Measurements from ENCODE around the gene LIN7C.
"Not testable (repeated sequence)": the region's sequence is repeated elsewhere in the genome, so short reads cannot be mapped to it uniquely, and the experiment has no call there.

LIN7C gene

DNA sequence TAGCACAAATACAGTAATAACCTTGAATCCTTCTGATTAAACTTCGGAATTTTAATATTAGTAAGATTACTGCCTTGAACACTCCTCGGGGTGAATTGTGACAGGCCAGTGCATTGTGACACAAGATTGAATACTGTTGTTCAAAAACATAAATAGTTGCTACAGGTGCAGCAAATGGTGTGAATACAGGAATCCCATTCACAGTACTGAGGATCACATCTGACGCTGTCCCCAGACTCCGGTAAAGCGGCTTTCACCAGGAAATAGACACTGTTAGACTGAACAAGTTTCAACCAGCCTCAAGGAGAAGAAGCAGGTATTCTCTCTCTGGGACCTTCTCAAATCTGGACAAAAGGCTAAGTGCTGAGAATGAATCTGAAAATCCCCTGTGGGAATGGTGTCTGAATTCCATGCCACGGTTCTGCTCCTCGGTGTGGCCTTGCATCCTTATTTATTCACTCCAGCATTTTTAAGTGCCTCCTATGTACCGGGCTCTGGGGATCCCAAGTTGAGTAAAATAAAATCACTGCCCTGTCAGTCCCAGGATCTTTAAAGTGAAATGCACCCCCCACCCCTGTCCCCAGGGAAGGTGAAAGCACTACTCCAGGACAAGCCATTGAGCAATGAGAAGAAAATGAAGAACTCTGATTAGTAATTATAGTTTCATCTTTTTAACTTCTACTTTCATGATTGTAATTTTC lies 37.4 kb downstream of the LIN7C start:
- no peak for FAIRE-seq

DNA sequence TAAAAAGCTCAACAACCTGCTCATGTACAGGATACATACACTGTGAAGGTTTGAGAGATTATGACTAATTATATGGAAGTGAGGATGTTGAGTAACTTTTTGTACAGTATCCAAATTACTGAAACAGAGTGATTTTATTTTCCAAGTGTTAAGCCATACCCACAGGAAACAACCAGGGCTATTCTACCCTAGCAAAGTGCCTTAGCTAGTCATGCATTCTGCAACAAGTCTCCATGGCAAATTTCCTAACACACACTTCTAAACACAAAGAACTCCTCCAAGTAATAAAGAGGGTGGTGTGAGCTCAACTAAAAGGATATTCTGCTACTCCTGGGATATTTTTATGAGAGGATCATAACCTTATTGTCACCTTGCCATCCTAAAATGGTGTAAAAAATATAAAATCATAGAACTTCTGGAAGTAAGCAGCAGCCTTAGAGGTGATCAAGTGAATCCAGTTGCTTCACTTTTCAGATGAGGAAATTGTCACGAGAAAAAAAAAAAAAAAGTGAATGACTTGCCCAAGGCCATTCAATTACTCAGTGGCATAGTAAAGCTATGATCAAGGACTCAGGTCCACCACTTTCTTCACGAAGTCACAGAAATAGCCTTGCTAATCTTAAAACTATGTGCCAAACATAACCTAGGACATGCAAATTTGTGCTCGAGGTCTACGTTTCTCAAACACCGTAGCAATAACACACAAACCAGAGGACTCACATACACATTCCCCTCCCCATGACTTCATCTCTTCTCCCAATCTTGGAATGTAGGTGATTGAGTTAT lies 38.2 kb downstream of the LIN7C start:
- no peak for FAIRE-seq

- no peak for FAIRE-seq
Observed at GRCh38 chr11:27467181-27467913, 39.2 kb downstream of the LIN7C start.

- FAIRE-seq = no peak
Observed at GRCh38 chr11:27466363-27466762, 40.2 kb downstream of the LIN7C start.

- no peak for FAIRE-seq
Observed at GRCh38 chr11:27465629-27466028, 40.9 kb downstream of the LIN7C start.

- no peak for FAIRE-seq
Observed at GRCh38 chr11:27464909-27465308, 41.7 kb downstream of the LIN7C start.

DNA sequence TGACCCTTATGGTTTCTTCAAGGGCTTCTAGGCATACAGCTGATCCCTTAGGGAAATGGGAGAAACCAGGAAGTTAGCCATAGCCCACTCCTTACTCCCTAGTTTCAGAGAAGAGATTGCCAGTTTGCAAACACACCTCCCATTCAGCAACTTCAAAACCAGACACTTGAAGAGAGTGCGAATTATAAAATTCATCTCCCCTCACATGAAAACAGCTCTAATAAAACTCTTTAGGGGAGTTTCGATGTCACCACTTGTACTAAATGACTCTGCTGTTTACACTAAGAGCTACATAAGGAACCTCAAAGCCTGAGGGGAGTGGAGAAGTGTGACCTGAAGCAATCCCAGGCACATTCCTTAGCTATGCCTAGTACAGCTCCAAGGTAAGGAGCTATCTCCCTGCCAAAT lies 42.3 kb downstream of the LIN7C start:
- FAIRE-seq = no peak

DNA sequence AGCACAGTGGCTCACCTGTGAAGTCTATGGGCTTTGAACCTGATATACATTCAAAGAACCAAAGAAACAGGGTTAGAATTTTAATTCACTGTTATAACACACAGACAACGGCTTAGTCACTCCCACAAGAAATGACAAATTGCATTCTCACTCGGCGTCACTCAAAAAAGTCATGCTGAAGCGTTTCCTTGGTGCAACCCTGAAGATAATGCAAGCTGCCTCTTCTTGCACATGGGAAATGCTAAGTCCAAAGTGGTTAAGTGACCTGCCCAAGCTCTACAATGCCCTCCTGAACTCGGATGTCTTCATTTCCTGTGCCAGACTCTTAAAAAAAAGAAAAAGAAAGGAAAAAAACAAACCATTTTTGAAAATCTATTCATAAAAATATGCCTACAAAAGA lies 44.0 kb downstream of the LIN7C start:
- FAIRE-seq = no peak

DNA sequence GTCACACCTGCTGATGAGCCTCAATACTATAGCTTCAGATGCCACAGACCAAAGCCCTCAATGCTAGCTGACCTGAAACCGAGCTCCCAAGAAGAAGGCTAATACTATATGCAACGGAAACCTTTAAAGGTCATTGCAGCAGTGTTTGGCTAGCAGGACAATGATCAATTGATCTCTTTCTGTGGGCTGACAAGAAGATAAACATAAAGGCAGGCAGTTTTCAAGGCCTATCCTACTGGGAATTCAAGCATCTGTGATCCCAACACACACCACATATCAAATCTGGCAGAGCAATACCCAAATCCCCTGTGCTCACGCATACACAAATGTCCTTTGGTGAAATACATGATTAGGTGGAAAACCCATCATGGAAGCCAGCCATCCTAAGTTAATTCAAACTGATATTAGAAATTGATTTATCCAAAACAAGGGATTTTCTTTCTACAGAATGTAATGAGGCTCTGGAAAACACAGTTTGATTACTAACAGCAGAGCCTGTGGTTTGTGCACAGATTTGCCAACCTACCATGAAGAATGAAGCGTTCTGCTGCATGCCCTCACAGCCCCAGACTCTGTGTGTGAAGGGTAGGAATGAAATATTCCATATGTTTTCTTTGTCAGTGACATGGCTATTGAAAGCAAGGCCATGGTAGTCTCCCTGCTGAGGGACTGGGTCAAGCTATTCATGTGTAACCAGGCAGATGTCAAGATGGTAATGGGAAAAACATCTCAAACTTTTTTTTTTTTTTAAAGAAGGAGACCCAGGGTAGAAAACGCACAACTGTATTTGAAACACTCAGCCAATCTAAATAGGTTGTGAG lies 46.2 kb downstream of the LIN7C start:
- FAIRE-seq = no peak

DNA sequence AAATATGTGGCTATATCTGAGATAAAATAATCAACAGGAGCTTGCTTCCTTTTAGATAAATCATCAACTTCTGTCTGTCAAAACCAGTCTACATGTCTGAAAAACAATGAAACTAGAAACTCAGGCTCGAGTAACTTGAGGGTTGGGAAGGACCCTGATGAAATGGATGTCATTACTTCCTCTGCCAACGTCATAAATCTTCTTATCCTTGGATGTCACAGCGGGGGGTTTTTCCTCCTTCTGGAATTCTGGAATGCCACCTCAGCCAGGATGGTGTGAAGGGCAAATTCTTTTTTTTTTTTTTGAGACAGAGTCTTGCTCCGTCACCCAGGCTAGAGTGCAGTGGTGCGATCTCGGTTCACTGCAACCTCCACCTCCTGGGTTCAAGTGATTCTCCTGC lies 47.4 kb downstream of the LIN7C start:
- no peak for FAIRE-seq

GRCh38 chr11:27458182-27458581 lies 48.4 kb downstream of the LIN7C start:
- FAIRE-seq = no peak

DNA sequence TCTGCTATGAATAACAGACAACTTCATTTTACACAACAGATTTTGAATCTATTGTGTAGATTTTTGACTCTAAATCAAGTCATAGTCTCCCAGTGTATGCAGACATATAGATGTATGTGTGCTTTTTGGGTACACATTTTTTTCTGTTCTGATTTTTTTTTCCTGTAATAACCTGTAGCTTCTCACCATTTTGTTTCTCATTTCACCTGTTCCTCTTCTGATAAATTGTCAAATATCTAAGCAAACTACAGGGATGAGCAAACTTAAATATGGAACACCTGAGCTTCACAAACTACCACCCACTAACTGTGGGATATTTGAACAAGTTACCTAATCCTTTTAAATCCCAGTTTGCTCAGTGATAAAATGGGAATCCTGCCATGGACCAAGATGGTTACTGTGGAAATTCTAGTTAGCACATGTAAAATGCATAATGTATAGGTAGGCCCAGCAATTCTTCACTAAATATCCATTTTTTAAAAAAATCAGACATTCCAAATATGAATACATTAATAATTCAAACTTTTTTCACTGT lies 49.7 kb downstream of the LIN7C start:
- FAIRE-seq = no peak

DNA sequence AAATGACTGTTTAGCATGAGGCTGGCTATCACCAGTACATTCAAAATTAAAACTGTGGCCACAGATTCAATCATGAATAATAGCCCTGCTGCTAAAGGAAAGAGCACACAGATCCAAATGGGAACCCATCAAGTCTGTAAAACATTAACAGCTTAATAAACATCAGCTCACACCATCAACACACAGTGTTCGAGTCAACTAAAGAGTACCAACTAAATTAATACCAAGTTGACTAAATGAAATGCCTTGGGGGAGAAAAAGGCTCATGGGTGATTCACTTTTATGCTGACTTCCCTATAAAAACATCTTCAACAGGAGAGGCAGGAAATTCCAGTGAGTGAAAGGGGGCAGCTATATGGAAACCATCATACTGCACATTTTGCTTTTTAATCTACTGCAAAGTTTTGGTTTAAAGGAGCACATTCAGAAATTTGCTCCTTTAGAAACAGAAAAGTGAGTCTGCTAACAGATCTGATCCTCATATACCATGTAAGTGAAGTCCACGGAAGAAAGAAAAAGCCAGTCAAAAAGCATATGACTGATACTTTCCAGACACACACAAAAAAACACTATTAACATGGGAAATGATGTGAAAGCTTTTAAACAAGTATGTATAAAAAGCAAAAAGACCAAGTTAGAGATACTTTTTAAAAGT lies 50.3 kb downstream of the LIN7C start:
- FAIRE-seq = no peak

- FAIRE-seq = no peak
Observed at GRCh38 chr11:27455667-27456066, 50.9 kb downstream of the LIN7C start.

DNA sequence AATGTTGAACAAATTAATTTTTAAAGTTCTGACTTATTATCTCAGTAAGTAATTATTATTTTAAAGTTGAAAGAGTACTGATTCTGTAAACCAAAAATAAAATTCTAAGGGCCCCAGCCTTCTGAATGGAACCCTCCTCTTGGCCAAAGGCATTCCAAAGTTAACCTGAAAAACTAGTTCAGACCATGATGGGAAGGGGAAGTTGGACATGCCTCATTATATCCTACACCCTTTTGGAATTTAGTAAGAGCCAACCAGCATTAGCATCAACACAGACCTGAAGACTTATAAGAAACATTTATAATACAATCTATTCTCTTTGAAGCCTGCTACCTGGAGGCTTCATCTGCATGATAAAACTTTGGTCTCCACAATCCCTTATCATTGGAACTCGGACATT lies 52.9 kb downstream of the LIN7C start:
- no peak for FAIRE-seq

GRCh38 chr11:27452147-27452546 lies 54.4 kb downstream of the LIN7C start:
- no peak for FAIRE-seq

- FAIRE-seq = no peak
Observed at GRCh38 chr11:27451244-27451965, 55.2 kb downstream of the LIN7C start.

- FAIRE-seq = not testable (repeated sequence)
Observed at GRCh38 chr11:27448184-27448540, 58.4 kb downstream of the LIN7C start.

DNA sequence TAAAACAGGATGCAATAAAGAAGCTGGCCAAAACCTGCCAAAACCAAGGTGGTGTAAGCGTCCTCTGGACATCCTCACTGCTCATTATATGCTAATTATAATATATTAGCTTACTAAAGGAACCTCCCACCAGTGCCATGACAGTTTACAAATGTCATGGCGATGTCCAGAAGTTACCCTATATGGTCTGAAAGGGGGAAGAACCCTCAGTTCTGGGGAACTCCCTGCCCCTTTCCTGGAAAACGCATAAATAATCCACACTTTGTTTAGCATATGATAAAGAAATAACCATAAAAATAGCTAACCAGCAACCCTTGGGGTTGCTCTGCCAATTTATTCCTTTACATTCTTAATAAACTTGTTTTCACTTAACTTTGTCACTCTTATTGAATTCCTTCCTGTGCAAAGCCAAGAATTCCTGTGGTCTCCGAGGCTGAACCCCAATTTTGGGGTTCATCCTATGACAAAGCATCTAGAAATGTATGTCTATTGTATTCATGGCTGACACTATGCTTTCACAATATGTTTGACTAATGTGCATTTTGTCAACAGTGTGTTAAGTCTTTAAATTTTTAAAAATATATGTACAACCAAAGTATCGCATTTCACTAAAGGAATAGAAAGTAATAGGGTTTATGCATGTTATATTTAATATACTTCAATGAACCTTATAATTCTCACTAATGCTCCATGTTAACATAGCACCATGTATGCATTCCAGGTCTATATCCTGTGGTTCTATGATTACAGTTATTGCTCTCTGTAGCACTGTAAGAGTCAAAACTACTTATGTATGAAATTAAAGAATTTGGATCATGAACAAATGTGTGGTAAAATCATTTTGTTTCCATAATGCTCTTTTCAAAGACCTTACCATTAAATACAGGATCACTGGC lies 59.0 kb downstream of the LIN7C start:
- FAIRE-seq = no peak

GRCh38 chr11:27445625-27446024 lies 60.9 kb downstream of the LIN7C start:
- FAIRE-seq = no peak

Measured in colon (tissue), 2 donors.